Measurements from ENCODE around the gene MYH10.

- no peak for TF ChIP-seq EZH2phosphoT487 (IDR thresholded peaks at IDR 0.05; ENCODE audit: insufficient read depth, low read depth)
- no peak for TF ChIP-seq EZH2 (IDR thresholded peaks at IDR 0.05; ENCODE audit: insufficient read depth, poor library complexity, severe bottlenecking)
These were observed 135.9 kb downstream of the MYH10 start for GRCh38 chr17:8494506-8495111.
